Thymus (tissue), 11 donors: ENCODE data around the gene TIPIN. TPM values are rescaled to one million over a fixed set of nuclear protein-coding genes. Genes with fewer than 3 reads are reported as not detected.
"Not testable (repeated sequence)": the region's sequence is repeated elsewhere in the genome, so short reads cannot be mapped to it uniquely, and the experiment has no call there.

ENCODE experiments used
- DNase-seq, 9 donors: peaks; one replicate each; pipeline ENCODE4 v3.0.0-alpha.2; 2013; ENCODE audit warnings: low spot score in 9 of 9, low read depth in 6 of 9, missing footprints in 1 of 9
- H3K27ac ChIP-seq, 2 donors: one replicate each; pipeline ENCODE4 v1.5.1; 2013; ENCODE audit warnings: control low read depth in 1 of 2, low read depth in 1 of 2, low read length in 1 of 2, mild to moderate bottlenecking in 1 of 2, moderate library complexity in 1 of 2
- H3K27me3 ChIP-seq, 2 donors: one replicate each; pipeline ENCODE4 v1.5.1; 2013; ENCODE audit warnings: low read length in 1 of 2; ENCODE audit not compliant: control insufficient read depth in 2 of 2, insufficient read depth in 1 of 2
- H3K36me3 ChIP-seq, 2 donors: one replicate each; pipeline ENCODE4 v1.5.1; 2013; ENCODE audit warnings: low read length in 1 of 2, mild to moderate bottlenecking in 1 of 2, moderate library complexity in 1 of 2; ENCODE audit not compliant: control insufficient read depth in 2 of 2, insufficient read depth in 2 of 2
- H3K4me1 ChIP-seq, 2 donors: one replicate each; pipeline ENCODE4 v1.5.1; 2013; ENCODE audit warnings: low read length in 2 of 2; ENCODE audit not compliant: control insufficient read depth in 2 of 2, insufficient read depth in 2 of 2
- H3K4me3 ChIP-seq, 2 donors: one replicate each; pipeline ENCODE4 v1.5.1; 2013; ENCODE audit warnings: low read length in 2 of 2, control low read depth in 1 of 2, mild to moderate bottlenecking in 1 of 2
- H3K9me3 ChIP-seq, 2 donors: one replicate each; pipeline ENCODE4 v1.5.1; 2013; ENCODE audit warnings: low read length in 1 of 2, mild to moderate bottlenecking in 1 of 2; ENCODE audit not compliant: control insufficient read depth in 2 of 2, insufficient read depth in 1 of 2
- WGBS: extraction: QIAGEN DNeasy Blood & Tissue Kit; methylation state at CpG from one replicate; pipeline ENCODE4 v1.1.7; 2013; 5-methylcytosine and 5-hydroxymethylcytosine counted together
- polyA plus RNA-seq: library from polyadenylated mRNA; stranded (reverse); fragments of 200-250 nt; gene quantifications from one replicate; pipeline ENCODE4 v1.2.3, GENCODE V29; 2013
- total RNA-seq: library from RNA; stranded (reverse); fragments of 120-200 nt; gene quantifications from one replicate; pipeline ENCODE4 v1.2.4, GENCODE V29; 2013
- donor health status: healthy.

The TIPIN gene
- total and polyA plus RNA-seq, 2 donors = 6.2 to 15.1 TPM

GRCh38 chr15:66364944-66365528 is 8.6 kb upstream of the TIPIN start:
- DNase-seq = no peak
- Histone ChIP-seq H3K9me3 (no peaks in the 10 kb centered on the region), H3K27ac (no peak overlapping the region), H3K4me1 (peaks cover 2 to 3% of the 10 kb centered on the region in 2 donors), H3K4me3 (no peak overlapping the region), H3K27me3 (no peaks in the 10 kb centered on the region), H3K36me3 (no peaks in the 10 kb centered on the region)
- 97% methylated on average over 3 of the region's 3 CpGs for WGBS

DNA sequence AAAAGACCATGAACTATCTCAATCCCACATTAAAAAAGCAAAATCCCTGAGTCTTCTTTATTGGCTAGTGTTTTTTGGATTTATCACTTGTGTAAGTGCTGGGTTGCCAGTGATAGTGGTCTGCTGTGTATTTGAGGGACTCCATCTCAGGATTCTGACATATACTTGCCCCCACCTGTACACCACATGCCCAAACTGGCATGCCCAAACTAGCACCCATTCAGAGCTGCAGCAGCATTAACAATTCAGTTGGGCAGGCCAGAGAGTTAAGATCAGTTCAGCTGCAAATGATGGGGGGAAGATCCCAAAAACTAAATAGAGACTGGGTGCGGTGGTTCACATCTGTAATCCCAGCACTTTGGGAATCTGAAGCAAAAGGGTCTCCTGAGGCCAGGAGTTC is 6.3 kb upstream of the TIPIN start:
- H3K27me3 ChIP-seq = no peaks in the 10 kb centered on the region
- H3K9me3 ChIP-seq = no peaks in the 10 kb centered on the region
- 98% methylated on average over 1 of the region's 1 CpG for WGBS
- no peak overlapping the region for H3K27ac ChIP-seq
- no peak for DNase-seq
- no peaks in the 10 kb centered on the region for H3K36me3 ChIP-seq
- no peaks in the 10 kb centered on the region for H3K4me1 ChIP-seq
- H3K4me3 ChIP-seq = no peak overlapping the region

- H3K36me3 ChIP-seq, H3K27ac ChIP-seq, H3K27me3 ChIP-seq, H3K4me3 ChIP-seq, H3K9me3 ChIP-seq, H3K4me1 ChIP-seq, DNase-seq: not testable (repeated sequence)
- WGBS = 89% methylated on average over 15 of the region's 15 CpGs
Observed at GRCh38 chr15:66361745-66362460, 5.4 kb upstream of the TIPIN start.

GRCh38 chr15:66359740-66360139 is 3.3 kb upstream of the TIPIN start:
- DNase-seq = no peak

DNA sequence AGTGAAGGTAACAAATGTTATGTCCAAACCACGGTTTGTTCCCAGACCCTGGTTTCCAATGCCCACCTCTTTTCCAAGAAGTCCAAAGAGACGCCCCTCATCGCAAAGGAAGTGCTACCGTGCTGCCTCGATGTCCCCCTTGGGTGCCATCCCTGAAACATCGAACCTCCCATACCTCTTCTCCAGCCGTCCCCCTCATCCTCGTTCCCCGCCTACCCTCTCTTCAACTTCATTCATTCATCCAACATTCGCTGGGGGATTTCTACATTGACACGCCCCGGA is 467 bp downstream of the TIPIN start:
- no peaks in the 10 kb centered on the region for H3K27me3 ChIP-seq
- H3K36me3 ChIP-seq = peaks cover 6 to 9% of the 10 kb centered on the region in 2 donors
- H3K4me1 ChIP-seq = peaks cover 4 to 10% of the 10 kb centered on the region in 2 donors
- no peaks in the 10 kb centered on the region for H3K9me3 ChIP-seq
- peak in 1 of 9 donors; percentile 2 for DNase-seq
- H3K4me3 ChIP-seq = peak overlapping the region; percentile 66 to 73
- peak overlapping the region in 1 of 2 donors; percentile 53 for H3K27ac ChIP-seq
- under 1% methylated on average over 12 of the region's 12 CpGs for WGBS

More at GRCh38 chr15:66359740-66360139, 3.3 kb upstream of the TIPIN start:
- H3K36me3 ChIP-seq = no peaks in the 10 kb centered on the region
- WGBS = 95% methylated on average over 7 of the region's 7 CpGs
- peaks cover 4 to 10% of the 10 kb centered on the region in 2 donors for H3K4me1 ChIP-seq
- no peak overlapping the region for H3K27ac ChIP-seq
- no peaks in the 10 kb centered on the region for H3K27me3 ChIP-seq
- no peak overlapping the region for H3K4me3 ChIP-seq
- H3K9me3 ChIP-seq = no peaks in the 10 kb centered on the region

DNA sequence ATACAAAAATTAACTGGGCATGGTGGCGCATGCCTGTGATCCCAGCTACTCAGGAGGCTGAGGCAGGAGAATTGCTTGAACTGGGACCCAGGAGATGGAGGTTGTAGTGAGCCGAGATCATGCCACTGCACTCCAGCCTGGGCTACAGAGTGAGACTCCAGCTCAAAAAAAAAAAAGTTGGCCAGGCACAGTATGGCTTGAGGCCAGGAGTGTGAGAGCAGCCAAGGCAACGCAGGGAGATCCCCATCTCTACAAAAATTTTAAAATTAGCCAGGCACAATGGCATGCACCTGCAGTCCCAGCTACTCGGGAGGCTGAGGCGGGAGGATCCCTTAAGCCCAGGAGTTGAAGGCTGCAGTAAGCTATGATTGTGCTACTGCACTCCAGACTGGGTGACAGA is 8.0 kb downstream of the TIPIN start:
- H3K9me3 ChIP-seq, H3K4me3 ChIP-seq, H3K27ac ChIP-seq, H3K27me3 ChIP-seq, H3K4me1 ChIP-seq, DNase-seq: not testable (repeated sequence)
- 86% methylated on average over 5 of the region's 5 CpGs for WGBS
- H3K36me3 ChIP-seq = peaks cover 27 to 39% of the 10 kb centered on the region in 2 donors

DNA sequence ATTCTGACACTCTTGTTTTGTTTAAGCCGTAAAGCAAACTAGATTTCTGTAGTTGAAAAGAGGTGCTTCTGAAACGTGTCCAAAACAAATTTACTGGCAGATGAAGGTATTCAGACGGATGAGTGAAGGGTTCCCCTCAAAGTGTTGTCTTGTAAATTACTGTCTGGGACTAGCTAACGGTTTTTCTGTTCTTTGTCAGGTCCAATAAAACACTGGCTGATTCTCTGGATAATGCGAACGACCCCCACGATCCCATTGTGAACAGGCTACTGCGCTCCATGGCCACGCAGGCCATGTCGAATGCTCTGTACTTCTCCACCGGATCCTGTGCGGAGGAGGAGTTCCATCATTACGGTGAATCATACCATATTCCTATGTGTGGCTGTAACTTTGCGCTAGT is 27.7 kb downstream of the TIPIN start:
- no peak for DNase-seq
- H3K27ac ChIP-seq = no peak overlapping the region
- 98% methylated on average over 14 of the region's 14 CpGs for WGBS
- no peaks in the 10 kb centered on the region for H3K27me3 ChIP-seq
- H3K9me3 ChIP-seq = no peaks in the 10 kb centered on the region
- peaks cover 36 to 52% of the 10 kb centered on the region in 2 donors for H3K36me3 ChIP-seq
- no peaks in the 10 kb centered on the region for H3K4me1 ChIP-seq
- no peak overlapping the region for H3K4me3 ChIP-seq

GRCh38 chr15:66327736-66328135 is 28.7 kb downstream of the TIPIN start:
- no peaks in the 10 kb centered on the region for H3K4me1 ChIP-seq
- H3K9me3 ChIP-seq = no peaks in the 10 kb centered on the region
- peaks cover 35 to 52% of the 10 kb centered on the region in 2 donors for H3K36me3 ChIP-seq
- H3K27ac ChIP-seq = no peak overlapping the region
- H3K27me3 ChIP-seq = no peaks in the 10 kb centered on the region
- no peak for DNase-seq
- 98% methylated on average over 4 of the region's 4 CpGs for WGBS
- no peak overlapping the region for H3K4me3 ChIP-seq

GRCh38 chr15:66326051-66326450 is 30.4 kb downstream of the TIPIN start:
- 97% methylated on average over 11 of the region's 11 CpGs for WGBS
- peaks cover 28 to 51% of the 10 kb centered on the region in 2 donors for H3K36me3 ChIP-seq
- H3K4me1 ChIP-seq = no peaks in the 10 kb centered on the region

More at GRCh38 chr15:66326051-66326450, 30.4 kb downstream of the TIPIN start:
- Histone ChIP-seq H3K9me3 (no peaks in the 10 kb centered on the region), H3K27me3 (no peaks in the 10 kb centered on the region), H3K27ac (no peak overlapping the region), H3K4me3 (no peak overlapping the region)
- no peak for DNase-seq
